ENCODE data around the gene ETV2.

- TF ChIP-seq CTCF (optimal IDR thresholded peaks at IDR 0.05 in 1 of 3, IDR thresholded peaks at IDR 0.05 in 1 of 3, conservative IDR thresholded peaks at IDR 0.05 in 1 of 3; ENCODE audit: extremely low read depth in 1 of 3, insufficient read depth in 2 of 3, low read length in 3 of 3), result no peak
- TF ChIP-seq EZH2 (IDR thresholded peaks at IDR 0.05; ENCODE audit: low read length), result no peak
Observed at GRCh38 chr19:35628565-35629331, 12.8 kb upstream of the ETV2 start, which contains the start of gene RBM42.
